K562 (cell line): ENCODE measurements around the gene HECA. TPM values are rescaled to one million over a fixed set of nuclear protein-coding genes. Genes with fewer than 3 reads are reported as not detected.

Experiments
- ATAC-seq: fragments of 200-7000 bp; cut with Tn5 transposase; 3 replicates; pipeline ENCODE4 v1.9.1; 2020; ENCODE audit warnings: moderate library complexity
- BruUV-seq: library from RNA; stranded (reverse); fragments of 400-500 nt; replicated peaks from 2 replicates; lab custom pipeline; 2021; lab: Mats Ljungman, UMichigan
- CTCF ChIA-PET: fragments of 300-600 bp; formaldehyde crosslinking; extraction: SDS; loops from one replicate; lab custom pipeline; 2021; ENCODE audit warnings: low intra/inter-chr PET ratio; lab: Yijun Ruan, JAX
- POLR2A ChIA-PET: fragments of 300-600, 350-650 bp; sonication (Branson Sonifier 250); formaldehyde crosslinking; extraction: SDS; loops from one replicate; lab custom pipeline; 2021; ENCODE audit warnings: antibody characterized with exemption, inconsistent platforms; lab: Yijun Ruan, JAX
- DNase-seq, 4 experiments: peaks; one replicate each; pipeline versions ENCODE4 v3.0.0 to v3.0.0-alpha.2; 2011 to 2018; ENCODE audit warnings: low spot score in 3 of 4, mixed read lengths in 3 of 4; ENCODE audit errors: extremely low read depth in 1 of 4
- FAIRE-seq: peaks from 2 replicates; lab custom pipeline; 2011; peaks lifted over from hg19 to GRCh38; lab: Jason Lieb, UNC
- H2AFZ ChIP-seq: 2 replicates; pipeline ENCODE4 v1.6.0; 2011; ENCODE audit warnings: low read depth, low read length, control low read depth, inconsistent platforms
- H3K27ac ChIP-seq: fragments of 200-600 bp; 3 replicates; pipeline ENCODE4 v1.8.0; 2011; ENCODE audit warnings: low read depth, mild to moderate bottlenecking, control low read depth, inconsistent platforms, low read length, moderate library complexity, mixed read lengths; ENCODE audit errors: extremely low read depth
- H3K27me3 ChIP-seq, 2 experiments: fragments of 300-600 bp in 1 of 2; 2 replicates in 1 of 2; 3 replicates in 1 of 2; pipeline versions ENCODE4 v1.6.0 to v1.8.0; 2011; ENCODE audit warnings: inconsistent platforms in 2 of 2, low read length in 2 of 2, mild to moderate bottlenecking in 1 of 2, mixed read lengths in 1 of 2, moderate library complexity in 1 of 2; ENCODE audit not compliant: control insufficient read depth in 2 of 2, insufficient read depth in 2 of 2
- H3K36me3 ChIP-seq: fragments of 300-600 bp; 3 replicates; pipeline ENCODE4 v1.8.0; 2011; ENCODE audit warnings: mild to moderate bottlenecking, low read length, inconsistent platforms; ENCODE audit not compliant: control insufficient read depth, insufficient read depth
- H3K4me1 ChIP-seq, 2 experiments: fragments of 200-600 bp in 1 of 2; replicated peaks in 1 of 2; 2 replicates in 1 of 2; 3 replicates in 1 of 2; pipeline versions ENCODE4 v1.5.1 to v1.8.0; 2011; ENCODE audit warnings: inconsistent platforms in 2 of 2, low read length in 2 of 2, mild to moderate bottlenecking in 1 of 2, mixed read lengths in 1 of 2, moderate library complexity in 1 of 2; ENCODE audit not compliant: control insufficient read depth in 2 of 2, insufficient read depth in 2 of 2
- H3K4me2 ChIP-seq: 2 replicates; pipeline ENCODE4 v1.6.1; 2011; ENCODE audit warnings: low read length, control low read depth, inconsistent platforms, mixed read lengths; ENCODE audit not compliant: insufficient read depth
- H3K4me3 ChIP-seq: fragments of 200-600 bp; sonication (generic), shearing (Covaris generic); 2 replicates; pipeline ENCODE4 v1.5.1; 2016; ENCODE audit warnings: control low read depth, inconsistent platforms
- H3K79me2 ChIP-seq: fragments of 200-600 bp; 3 replicates; pipeline ENCODE4 v1.8.0; 2011; ENCODE audit warnings: low read length, inconsistent platforms; ENCODE audit not compliant: control insufficient read depth, insufficient read depth
- H3K9ac ChIP-seq, 2 experiments: 2 replicates each; pipeline versions ENCODE4 v1.6.0 to v1.6.1; 2011; ENCODE audit warnings: low read depth in 2 of 2, low read length in 2 of 2, control low read depth in 1 of 2, inconsistent platforms in 1 of 2, mild to moderate bottlenecking in 1 of 2, mixed read lengths in 1 of 2; ENCODE audit not compliant: insufficient read depth in 1 of 2
- H3K9me1 ChIP-seq: one replicate; pipeline ENCODE4 v1.6.0; 2011; ENCODE audit warnings: inconsistent platforms, mild to moderate bottlenecking, low read length, moderate library complexity; ENCODE audit not compliant: control insufficient read depth, insufficient read depth
- H3K9me3 ChIP-seq: replicated peaks from 2 replicates; pipeline ENCODE4 v1.5.1; 2011; ENCODE audit warnings: low read depth, low read length, inconsistent platforms; ENCODE audit not compliant: control insufficient read depth, insufficient read depth
- H4K20me1 ChIP-seq: replicated peaks from 2 replicates; pipeline ENCODE4 v1.6.1; 2011; ENCODE audit warnings: low read length, inconsistent platforms, mixed read lengths; ENCODE audit not compliant: control insufficient read depth, insufficient read depth
- BRD9 ChIP-seq: fragments of 450-650 bp; IDR thresholded peaks from 2 replicates; pipeline ENCODE4 v1.6.1; 2018; ENCODE audit warnings: low read depth; ENCODE audit not compliant: partially characterized antibody
- HDAC3 ChIP-seq: fragments of 450-650 bp; IDR thresholded peaks from 2 replicates; pipeline ENCODE4 v1.6.1; 2018; ENCODE audit warnings: borderline replicate concordance, mild to moderate bottlenecking, moderate library complexity; ENCODE audit not compliant: partially characterized antibody
- RERE ChIP-seq: sonication (generic); formaldehyde crosslinking; IDR thresholded peaks from 2 replicates; pipeline ENCODE4 v1.8.0; 2023; ENCODE audit warnings: missing genetic modification reagents, mild to moderate bottlenecking, borderline replicate concordance
- ZBTB43 ChIP-seq: sonication (generic); formaldehyde crosslinking; IDR thresholded peaks from 2 replicates; pipeline ENCODE4 v1.8.0; 2023; ENCODE audit warnings: mild to moderate bottlenecking, missing genetic modification reagents
- ZBTB9 ChIP-seq: fragments of 450-650 bp; formaldehyde crosslinking; IDR thresholded peaks from 2 replicates; pipeline ENCODE4 v1.4.0; 2020; ENCODE audit warnings: mild to moderate bottlenecking, moderate library complexity
- ZNF551 ChIP-seq: fragments of 250-450 bp; sonication (Bioruptor Pico); IDR thresholded peaks from 2 replicates; pipeline ENCODE4 v1.5.0; 2021; ENCODE audit warnings: mild to moderate bottlenecking, moderate library complexity
- ZNF609 ChIP-seq: sonication (generic); formaldehyde crosslinking; IDR thresholded peaks from 2 replicates; pipeline ENCODE4 v1.8.1; 2023; ENCODE audit warnings: missing genetic modification reagents, mild to moderate bottlenecking, borderline replicate concordance
- WGBS: fragments of 100-300 bp; shearing (Covaris generic); methylation state at CpG from one replicate; pipeline ENCODE4 v1.1.6; 2016; ENCODE audit warnings: low coverage, mixed read lengths; ENCODE audit not compliant: insufficient coverage; ENCODE audit errors: missing lambda C conversion rate; 5-methylcytosine and 5-hydroxymethylcytosine counted together
- in situ Hi-C: fragments of 300-500 bp; cut with MboI; formaldehyde crosslinking; loops from 4 replicates; pipeline ENCODE4 v1.15.0; 2018; ENCODE audit warnings: inconsistent platforms, mixed read lengths
- intact Hi-C: fragments of 100-400 bp; cut with micrococcal nuclease; formaldehyde crosslinking; loops from 2 replicates; pipeline ENCODE4 v1.14.2; 2022
- polyA plus RNA-seq, 8 experiments: library from polyadenylated mRNA; depleted of rRNA in 4 of 8; stranded (reverse) in 5 of 8; unstranded in 3 of 8; fragments of >200 nt; fragmentation: Nextera tagmentation in 2 of 8; fragmentation: Illumina TruSeq in 1 of 8; extraction: Ambion mirVana in 2 of 8; extraction: Trizol in 1 of 8; gene quantifications; 2 replicates each; pipeline versions ENCODE4 v1.2.1 to v1.2.3, GENCODE V29; 2011 to 2014; ENCODE audit warnings: inconsistent platforms in 1 of 8, missing spikeins in 1 of 8
- total RNA-seq, 7 experiments: library from RNA; depleted of rRNA in 6 of 7; stranded (reverse); fragments of >200 nt in 6 of 7; fragmentation: Illumina TruSeq in 2 of 7; extraction: Trizol in 2 of 7; gene quantifications; 2 replicates each; pipeline versions ENCODE4 v1.2.1 to v1.2.3, GENCODE V29; 2011 to 2021; ENCODE audit warnings: low replicate concordance in 1 of 7

Gene HECA
- total and polyA plus RNA-seq, 9 of the 15 experiments (the other 6 are each of a cell fraction or from before 2014, with no cell fraction given): 0.31 to 2.3 (median 1.1) TPM

GRCh38 chr6:139149383-139149782 is 14.5 kb downstream of the HECA start (continued):
- TF ChIP-seq RERE (no peak), BRD9 (no peak)

GRCh38 chr6:139150920-139151319 is 16.0 kb downstream of the HECA start:
- no peak overlapping the region for H3K4me2 ChIP-seq
- H3K36me3 ChIP-seq: no peaks in the 10 kb centered on the region
- no TSS peak for BruUV-seq
- no peaks in the 10 kb centered on the region for H3K9me1 ChIP-seq
- no peaks in the 10 kb centered on the region for H3K9me3 ChIP-seq
- 2% methylated on average over 3 of the region's 3 CpGs for WGBS
- H3K27me3 ChIP-seq: peaks cover 15 to 24% of the 10 kb centered on the region in 2 experiments; a peak in 4 of 5 replicates
- H2AFZ ChIP-seq: no peak overlapping the region
- no peaks in the 10 kb centered on the region for H3K4me1 ChIP-seq
- no peak overlapping the region for H3K9ac ChIP-seq
- FAIRE-seq (no peak), ATAC-seq (no peak), DNase-seq (no peak)
- ChIA-PET CTCF (no interaction called here), POLR2A (no interaction called here)
- intact Hi-C loops: no loop called here
- no peak overlapping the region for H3K4me3 ChIP-seq
- H3K79me2 ChIP-seq: no peaks in the 10 kb centered on the region
- in situ Hi-C loops: no loop called here
- 0 out of 2 replicates have a peak, but pooled peaks cover 5% of the 10 kb centered on the region for H4K20me1 ChIP-seq
- no peak overlapping the region for H3K27ac ChIP-seq
- TF ChIP-seq ZBTB43 (CRISPR knock-in tag) (no peak), HDAC3 (no peak), ZNF609 (CRISPR knock-in tag) (no peak), ZNF551 (CRISPR knock-in tag) (no peak), ZBTB9 (CRISPR knock-in tag) (no peak)
